Activated CD8-positive, alpha-beta T cell treated with anti-CD3 and anti-CD28 coated beads for 36 hours (primary cell): ENCODE data around the gene CELF4. TPM values are rescaled to one million over a fixed set of nuclear protein-coding genes. Genes with fewer than 3 reads are reported as not detected.

Experiments
- ATAC-seq: fragments of 200-7000 bp; cut with Tn5 transposase; one replicate; pipeline ENCODE4 v1.10.0; 2021; ENCODE audit warnings: mild to moderate bottlenecking, moderate library complexity
- CTCF ChIA-PET: fragments of 350-600 bp; sonication (Branson Sonifier 250); formaldehyde crosslinking; loops from one replicate; lab custom pipeline; 2021; ENCODE audit warnings: antibody characterized with exemption; lab: Charles Lee
- POLR2A ChIA-PET: fragments of 350-600 bp; sonication (Branson Sonifier 250); formaldehyde crosslinking; loops from one replicate; lab custom pipeline; 2021; ENCODE audit warnings: antibody characterized with exemption; lab: Charles Lee
- DNase-seq: peaks from one replicate; pipeline ENCODE4 v3.0.0-alpha.2; 2020
- H3K27ac Mint-ChIP-seq: one replicate; pipeline ENCODE4 v1.8.0; 2021; ENCODE audit warnings: mild to moderate bottlenecking, mixed read lengths
- H3K27me3 Mint-ChIP-seq: one replicate; pipeline ENCODE4 v1.8.0; 2021; ENCODE audit warnings: mixed read lengths
- H3K36me3 Mint-ChIP-seq: one replicate; pipeline ENCODE4 v1.8.0; 2021; ENCODE audit warnings: low read depth, mixed read lengths
- H3K4me1 Mint-ChIP-seq: one replicate; pipeline ENCODE4 v1.8.0; 2021; ENCODE audit warnings: low read depth, mixed read lengths
- H3K4me3 Mint-ChIP-seq: one replicate; pipeline ENCODE4 v1.8.0; 2021; ENCODE audit warnings: mild to moderate bottlenecking, moderate library complexity, mixed read lengths
- H3K9me3 Mint-ChIP-seq: one replicate; pipeline ENCODE4 v1.8.0; 2021; ENCODE audit warnings: mixed read lengths
- CTCF ChIP-seq: fragments of 200-600 bp; IDR thresholded peaks from one replicate; pipeline ENCODE4 v1.8.0; 2022; ENCODE audit warnings: antibody characterized with exemption, mild to moderate bottlenecking
- intact Hi-C: fragments of 100-400 bp; cut with micrococcal nuclease; formaldehyde crosslinking; loops from one replicate; pipeline ENCODE4 v1.10.0; 2022
- total RNA-seq, 2 experiments: library from RNA; stranded (reverse); gene quantifications; one replicate each; pipeline ENCODE4 v1.2.3, GENCODE V29; 2021

Gene CELF4
- total RNA-seq, 2 experiments from 2014 or later = not detected

GRCh38 chr18:37265382-37265781 lies 300.2 kb downstream of the CELF4 start:
- ChIA-PET POLR2A (no interaction called here), CTCF (no interaction called here)
- ATAC-seq = no peak
- DNase-seq = no peak
- TF ChIP-seq CTCF = no peak
- Mint-ChIP-seq H3K27ac (no peak overlapping the region), H3K9me3 (no peaks in the 10 kb centered on the region), H3K27me3 (peaks cover 5% of the 10 kb centered on the region), H3K36me3 (no peaks in the 10 kb centered on the region), H3K4me3 (no peak overlapping the region), H3K4me1 (no peaks in the 10 kb centered on the region)
- intact Hi-C loops = no loop called here

- H3K36me3 Mint-ChIP-seq = no peaks in the 10 kb centered on the region
- no peak for DNase-seq
- no peaks in the 10 kb centered on the region for H3K4me1 Mint-ChIP-seq
- POLR2A ChIA-PET = no interaction called here
- TF ChIP-seq CTCF = no peak
- H3K4me3 Mint-ChIP-seq = no peak overlapping the region
- no peak overlapping the region for H3K27ac Mint-ChIP-seq
- ATAC-seq = no peak
- CTCF ChIA-PET = no interaction called here
- no peaks in the 10 kb centered on the region for H3K9me3 Mint-ChIP-seq
- peaks cover 5% of the 10 kb centered on the region for H3K27me3 Mint-ChIP-seq
- intact Hi-C loops = no loop called here
Observed at GRCh38 chr18:37264956-37265355, 300.6 kb downstream of the CELF4 start.

DNA sequence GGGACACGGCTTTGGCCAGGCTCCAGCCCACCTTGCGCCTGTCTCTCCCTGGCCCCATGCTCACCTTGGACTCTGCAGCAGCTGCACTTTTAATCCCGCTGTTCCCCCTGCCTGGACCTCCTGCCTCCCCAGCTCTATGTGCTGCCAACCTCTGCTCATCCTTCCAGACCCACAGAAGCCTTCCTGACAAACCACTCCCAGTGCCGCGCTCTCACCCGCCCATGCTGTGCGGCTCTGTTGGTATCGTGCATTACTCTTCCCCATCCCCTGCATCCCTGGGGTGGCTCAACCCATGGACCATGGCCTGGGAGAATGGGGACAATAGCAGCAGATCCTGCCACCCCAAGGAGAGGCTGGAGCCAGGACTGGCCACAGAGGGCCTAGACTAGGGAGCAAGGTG lies 303.6 kb downstream of the CELF4 start:
- DNase-seq (no peak), ATAC-seq (no peak)
- H3K27ac Mint-ChIP-seq = no peak overlapping the region

GRCh38 chr18:37261246-37261840 lies 304.3 kb downstream of the CELF4 start:
- H3K27me3 Mint-ChIP-seq = peaks cover 10% of the 10 kb centered on the region
- no peak overlapping the region for H3K4me3 Mint-ChIP-seq
- ChIA-PET CTCF (no interaction called here), POLR2A (no interaction called here)
- ATAC-seq (no peak), DNase-seq (no peak)
- intact Hi-C loops = no loop called here
- H3K36me3 Mint-ChIP-seq = no peaks in the 10 kb centered on the region
- no peak for TF ChIP-seq CTCF
- no peaks in the 10 kb centered on the region for H3K4me1 Mint-ChIP-seq
- no peak overlapping the region for H3K27ac Mint-ChIP-seq
- H3K9me3 Mint-ChIP-seq = no peaks in the 10 kb centered on the region

More for the DNA sequence above, 303.6 kb downstream of the CELF4 start:
- Mint-ChIP-seq H3K4me1 (no peaks in the 10 kb centered on the region), H3K4me3 (no peak overlapping the region), H3K9me3 (no peaks in the 10 kb centered on the region), H3K36me3 (no peaks in the 10 kb centered on the region), H3K27me3 (peaks cover 10% of the 10 kb centered on the region)
- CTCF ChIA-PET = no interaction called here
- intact Hi-C loops = no loop called here
- POLR2A ChIA-PET = no interaction called here
- TF ChIP-seq CTCF = no peak

DNA sequence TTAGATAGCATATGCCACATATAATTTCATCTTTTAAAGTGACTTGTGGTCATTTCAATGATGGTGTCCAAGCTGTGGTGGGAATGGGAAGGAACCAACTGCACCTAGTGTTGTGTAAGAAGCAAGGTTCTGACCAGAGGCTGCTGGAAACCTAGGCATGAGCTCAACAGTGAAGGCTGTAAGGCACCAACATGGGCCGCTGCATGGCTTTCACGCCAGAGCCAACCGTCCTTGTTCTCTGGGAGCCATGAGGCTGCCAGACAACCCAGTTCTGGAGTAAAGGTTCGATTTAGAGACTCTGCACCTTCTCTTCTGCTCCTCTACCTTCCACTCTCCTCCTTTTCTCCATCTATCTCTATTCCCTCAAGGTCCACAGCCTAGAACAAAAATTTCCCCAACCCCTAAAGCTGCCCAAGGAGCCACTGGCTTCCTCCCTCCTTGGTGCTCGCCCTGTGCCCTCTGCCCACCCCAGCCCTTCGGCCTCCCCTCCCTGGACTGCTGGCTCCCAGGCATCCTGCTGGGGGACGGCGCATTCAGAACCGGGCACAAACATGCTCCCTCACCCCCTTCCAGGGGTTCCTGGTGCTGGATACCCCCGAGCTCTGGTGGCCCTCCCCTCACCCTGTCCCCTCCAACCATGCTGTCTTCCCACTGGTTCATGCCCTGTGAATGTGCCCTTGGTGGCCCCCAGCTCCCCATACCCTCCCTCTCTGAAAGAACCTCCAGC lies 305.1 kb downstream of the CELF4 start:
- CTCF ChIA-PET = no interaction called here

More for the DNA sequence above, 305.1 kb downstream of the CELF4 start:
- Mint-ChIP-seq H3K27ac (no peak overlapping the region), H3K9me3 (no peaks in the 10 kb centered on the region), H3K4me3 (no peak overlapping the region), H3K4me1 (no peaks in the 10 kb centered on the region), H3K36me3 (no peaks in the 10 kb centered on the region), H3K27me3 (peaks cover 14% of the 10 kb centered on the region)
- ATAC-seq = no peak
- POLR2A ChIA-PET = no interaction called here
- intact Hi-C loops = no loop called here
- TF ChIP-seq CTCF = no peak
- no peak for DNase-seq
